Osteoblast (primary cell): ENCODE results near the gene DAP3. TPM values are rescaled to one million over a fixed set of nuclear protein-coding genes. Genes with fewer than 3 reads are reported as not detected.
"Not testable (repeated sequence)": the region's sequence is repeated elsewhere in the genome, so short reads cannot be mapped to it uniquely, and the experiment has no call there.

Source experiments
- DNase-seq: peaks from one replicate; pipeline ENCODE4 v3.0.0; 2011; ENCODE audit warnings: low spot score, mixed read lengths; ENCODE audit not compliant: insufficient read length; ENCODE audit errors: missing footprints
- H2AFZ ChIP-seq: 2 replicates; pipeline ENCODE4 v1.6.0; 2011; ENCODE audit warnings: mild to moderate bottlenecking, low read length
- H3K27ac ChIP-seq: 2 replicates; pipeline ENCODE4 v1.5.1; 2011; ENCODE audit warnings: mild to moderate bottlenecking, low read depth, low read length, moderate library complexity
- H3K27me3 ChIP-seq: 2 replicates; pipeline ENCODE4 v1.6.0; 2012; ENCODE audit warnings: mild to moderate bottlenecking, control low read depth, inconsistent platforms, low read length, moderate library complexity; ENCODE audit not compliant: insufficient read depth
- H3K36me3 ChIP-seq: 2 replicates; pipeline ENCODE4 v1.5.1; 2011; ENCODE audit warnings: mild to moderate bottlenecking, low read length, control low read depth, moderate library complexity; ENCODE audit not compliant: insufficient read depth
- H3K4me1 ChIP-seq: 2 replicates; pipeline ENCODE4 v1.5.1; 2011; ENCODE audit warnings: mild to moderate bottlenecking, low read length, control low read depth, moderate library complexity; ENCODE audit not compliant: insufficient read depth
- H3K4me2 ChIP-seq: 2 replicates; pipeline ENCODE4 v1.6.0; 2011; ENCODE audit warnings: mild to moderate bottlenecking, low read length; ENCODE audit not compliant: insufficient read depth
- H3K4me3 ChIP-seq: fragments of 200-600 bp; sonication (generic); 3 replicates; pipeline ENCODE4 v1.5.1; 2012; ENCODE audit warnings: mild to moderate bottlenecking, low read length, inconsistent platforms; ENCODE audit not compliant: insufficient read depth
- H3K79me2 ChIP-seq: 2 replicates; pipeline ENCODE4 v1.6.0; 2012; ENCODE audit warnings: mild to moderate bottlenecking, low read length, control low read depth, inconsistent platforms; ENCODE audit not compliant: insufficient read depth
- H3K9me3 ChIP-seq: 2 replicates; pipeline ENCODE4 v1.5.1; 2011; ENCODE audit warnings: low read depth, low read length, control low read depth
- H4K20me1 ChIP-seq: 2 replicates; pipeline ENCODE4 v1.6.0; 2012; ENCODE audit warnings: mild to moderate bottlenecking, low read length, control low read depth; ENCODE audit not compliant: insufficient read depth
- total RNA-seq: library from RNA; depleted of rRNA; stranded (reverse); fragments of >200 nt; gene quantifications from 2 replicates; pipeline ENCODE4 v1.2.3, GENCODE V29; 2012
- TF ChIP-seq, protein P1 (sequence below): IDR thresholded peaks from 2 replicates; pipeline ENCODE4 v1.5.1; 2011; ENCODE audit warnings: mild to moderate bottlenecking, low read depth, low read length, moderate library complexity; ENCODE audit errors: extremely low read depth

Gene DAP3
- total RNA-seq, result 73.1 and 82.2 TPM in 2 replicates

DNA sequence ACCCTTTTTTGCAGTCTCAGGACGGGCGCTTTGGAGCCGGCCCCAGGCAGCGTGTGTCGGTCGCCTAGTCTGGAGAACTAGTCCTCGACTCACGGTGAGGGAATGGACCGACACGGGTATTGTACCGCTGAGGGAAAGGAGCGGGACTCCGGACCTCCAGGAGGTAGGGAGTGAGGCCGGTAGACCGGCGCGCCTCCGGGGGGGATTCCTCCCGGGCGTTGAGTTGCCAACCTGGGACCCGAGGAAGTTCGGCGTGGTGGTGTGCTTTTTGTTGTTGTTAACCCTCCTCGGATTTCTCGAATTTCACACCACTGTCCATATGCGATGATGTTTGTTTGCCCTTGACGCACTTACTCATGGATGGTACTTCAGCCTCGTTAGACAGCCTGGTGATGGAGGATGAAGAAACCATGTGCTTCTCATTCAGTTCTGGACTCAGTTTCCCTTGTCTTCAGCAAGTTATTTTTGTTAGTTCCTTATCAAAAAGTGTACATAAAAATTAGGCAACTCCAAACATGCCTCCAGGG is at the start of gene DAP3:
TSS of gene DAP3 (plus strand) at position 11 of the 527 bp plus-strand sequence. CDS start 20,689 bp downstream, outside the sequence.
- H2AFZ ChIP-seq, result peak within 1 kb of the TSS; percentile 97
- peaks cover 91% of the 10 kb centered on the region for H3K79me2 ChIP-seq
- H3K9me3 ChIP-seq, H3K27me3 ChIP-seq: not testable (repeated sequence)
- peak within 1 kb of the TSS; percentile 99 for H3K27ac ChIP-seq
- H4K20me1 ChIP-seq, result peaks cover 27% of the 10 kb centered on the region
- peaks cover 22% of the 10 kb centered on the region for H3K36me3 ChIP-seq
- DNase-seq, result peak; percentile 95
- peaks cover 16% of the 10 kb centered on the region for H3K4me1 ChIP-seq
- H3K4me2 ChIP-seq, result peak within 1 kb of the TSS; percentile 87
- peak within 1 kb of the TSS; percentile 98 for H3K4me3 ChIP-seq

DNA sequence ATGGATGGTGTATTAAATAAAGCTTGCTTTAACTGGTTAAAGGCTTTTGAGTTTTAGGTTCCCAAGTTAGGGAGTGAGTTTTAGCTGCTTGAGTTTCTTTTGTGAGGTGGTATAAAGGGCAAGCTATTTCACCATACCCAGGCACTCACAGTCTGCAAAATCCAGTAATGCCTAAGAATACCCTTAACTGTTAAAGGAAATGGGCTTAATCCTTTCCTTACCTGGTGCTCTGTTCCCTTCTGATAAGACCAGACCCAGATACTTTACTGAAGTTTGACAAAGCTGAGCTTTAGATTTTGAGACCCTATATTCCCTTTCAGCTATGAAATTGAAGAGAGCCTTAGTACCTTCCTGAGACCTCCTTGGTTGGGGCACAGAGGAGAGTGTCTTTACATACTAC is 48.5 kb upstream of the DAP3 start:
- Histone ChIP-seq H3K27me3 (no peaks in the 10 kb centered on the region), H2AFZ (no peak overlapping the region), H3K9me3 (peaks cover 4% of the 10 kb centered on the region), H3K4me3 (no peak overlapping the region), H3K27ac (no peak overlapping the region), H4K20me1 (no peaks in the 10 kb centered on the region), H3K36me3 (no peaks in the 10 kb centered on the region), H3K79me2 (no peaks in the 10 kb centered on the region), H3K4me1 (peaks cover 6% of the 10 kb centered on the region), H3K4me2 (no peak overlapping the region)
- no peak for DNase-seq
- TF ChIP-seq, protein P1, sequence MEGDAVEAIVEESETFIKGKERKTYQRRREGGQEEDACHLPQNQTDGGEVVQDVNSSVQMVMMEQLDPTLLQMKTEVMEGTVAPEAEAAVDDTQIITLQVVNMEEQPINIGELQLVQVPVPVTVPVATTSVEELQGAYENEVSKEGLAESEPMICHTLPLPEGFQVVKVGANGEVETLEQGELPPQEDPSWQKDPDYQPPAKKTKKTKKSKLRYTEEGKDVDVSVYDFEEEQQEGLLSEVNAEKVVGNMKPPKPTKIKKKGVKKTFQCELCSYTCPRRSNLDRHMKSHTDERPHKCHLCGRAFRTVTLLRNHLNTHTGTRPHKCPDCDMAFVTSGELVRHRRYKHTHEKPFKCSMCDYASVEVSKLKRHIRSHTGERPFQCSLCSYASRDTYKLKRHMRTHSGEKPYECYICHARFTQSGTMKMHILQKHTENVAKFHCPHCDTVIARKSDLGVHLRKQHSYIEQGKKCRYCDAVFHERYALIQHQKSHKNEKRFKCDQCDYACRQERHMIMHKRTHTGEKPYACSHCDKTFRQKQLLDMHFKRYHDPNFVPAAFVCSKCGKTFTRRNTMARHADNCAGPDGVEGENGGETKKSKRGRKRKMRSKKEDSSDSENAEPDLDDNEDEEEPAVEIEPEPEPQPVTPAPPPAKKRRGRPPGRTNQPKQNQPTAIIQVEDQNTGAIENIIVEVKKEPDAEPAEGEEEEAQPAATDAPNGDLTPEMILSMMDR, result no peak

DNA sequence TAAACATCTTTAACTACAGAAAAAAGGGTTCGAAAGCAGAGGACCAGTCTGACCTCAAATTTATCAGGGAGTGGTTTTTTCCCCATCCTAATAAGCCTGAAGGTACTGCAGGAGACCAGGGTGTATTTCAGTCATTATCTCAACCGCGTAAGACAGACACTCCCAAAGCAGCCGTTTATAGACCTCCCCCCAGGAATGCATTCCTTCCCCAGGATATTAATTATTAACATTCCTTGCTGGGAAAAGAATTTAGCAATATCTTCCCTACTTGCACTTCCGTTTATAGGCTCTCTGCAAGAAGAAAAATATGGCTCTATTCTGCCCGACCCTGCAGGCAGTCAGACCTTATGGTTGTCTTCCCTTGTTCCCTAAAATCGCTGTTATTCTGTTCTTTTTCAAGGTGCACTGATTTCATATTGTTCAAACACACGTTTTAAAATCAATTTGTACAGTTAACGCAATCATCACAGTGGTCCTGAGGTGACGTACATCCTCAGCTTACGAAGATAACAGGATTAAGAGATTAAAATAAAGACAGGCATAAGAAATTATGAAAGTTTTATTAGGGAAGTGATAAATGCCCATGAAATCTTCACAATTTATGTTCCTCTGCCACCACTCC is 46.2 kb upstream of the DAP3 start:
- peaks cover 18% of the 10 kb centered on the region for H3K4me1 ChIP-seq
- not testable (repeated sequence) for H3K27ac ChIP-seq, DNase-seq

DNA sequence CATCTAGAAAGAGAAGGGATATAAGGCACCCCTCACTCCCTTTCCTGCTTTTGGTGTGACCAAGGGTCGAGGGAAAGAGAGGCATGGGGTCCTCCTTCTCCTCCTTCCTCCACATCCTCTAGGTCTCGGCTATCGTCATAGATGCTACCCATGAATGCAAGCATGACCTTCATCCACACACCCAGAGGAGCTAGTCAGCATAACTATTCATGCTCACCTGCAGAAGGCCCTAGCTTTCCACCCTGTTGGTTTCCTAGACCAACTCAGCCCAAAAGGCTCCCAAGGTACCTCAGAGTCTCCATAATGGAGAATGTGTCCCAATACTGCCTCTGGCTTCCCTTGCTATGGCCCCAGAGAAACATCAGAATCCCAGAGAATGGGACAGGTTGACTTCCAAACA is 45.7 kb upstream of the DAP3 start:
- no peak overlapping the region for H3K4me3 ChIP-seq
- H3K9me3 ChIP-seq, result peaks cover 4% of the 10 kb centered on the region
- H3K79me2 ChIP-seq, result peaks cover 3% of the 10 kb centered on the region
- TF ChIP-seq, protein P1, result no peak
- no peak overlapping the region for H2AFZ ChIP-seq
- no peaks in the 10 kb centered on the region for H3K36me3 ChIP-seq
- H3K4me1 ChIP-seq, result peaks cover 21% of the 10 kb centered on the region
- no peaks in the 10 kb centered on the region for H4K20me1 ChIP-seq
- no peak for DNase-seq
- no peak overlapping the region for H3K4me2 ChIP-seq
- H3K27ac ChIP-seq, result no peak overlapping the region
- no peaks in the 10 kb centered on the region for H3K27me3 ChIP-seq

More for the DNA sequence above, 46.2 kb upstream of the DAP3 start:
- not testable (repeated sequence) for H3K9me3 ChIP-seq, H3K4me3 ChIP-seq, H3K79me2 ChIP-seq, H3K36me3 ChIP-seq, H4K20me1 ChIP-seq, H3K27me3 ChIP-seq, H3K4me2 ChIP-seq, H2AFZ ChIP-seq

DNA sequence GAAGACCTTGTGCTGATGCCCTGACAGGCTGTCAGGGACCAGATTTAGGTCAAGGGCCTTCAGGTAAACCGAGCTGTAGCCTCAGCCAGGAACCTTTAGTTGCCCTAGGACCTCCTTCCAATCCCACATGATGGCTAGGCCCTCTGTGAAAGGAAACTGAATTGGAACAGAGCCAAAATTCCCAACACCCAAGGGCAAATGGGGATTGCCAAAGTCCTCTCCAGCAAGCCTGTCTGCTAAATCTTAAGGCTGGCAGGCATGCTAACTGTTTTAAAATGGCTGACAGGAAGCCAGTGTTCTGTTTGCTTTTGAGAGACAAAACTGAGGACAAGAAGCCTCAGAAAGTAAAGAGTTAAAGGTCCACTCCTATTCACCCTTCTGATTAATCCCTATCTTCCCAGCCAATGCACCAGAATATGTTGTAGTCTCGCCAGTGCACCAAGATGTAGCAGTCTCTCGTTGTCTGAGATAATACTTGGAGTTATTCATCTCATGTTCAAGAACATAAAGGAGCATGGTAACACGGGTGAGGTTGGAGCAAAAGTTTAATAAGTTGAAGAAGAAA is 43.8 kb upstream of the DAP3 start:
- DNase-seq, result peak; percentile 34
- H3K79me2 ChIP-seq, result peaks cover 3% of the 10 kb centered on the region
- H3K27ac ChIP-seq, result peak overlapping the region; percentile 24
- H3K27me3 ChIP-seq, result no peaks in the 10 kb centered on the region
- peaks cover 27% of the 10 kb centered on the region for H3K4me1 ChIP-seq
- TF ChIP-seq, protein P1, result no peak
- H3K4me3 ChIP-seq, result no peak overlapping the region
- peak overlapping the region; percentile 58 for H3K4me2 ChIP-seq
- peak overlapping the region; percentile 74 for H2AFZ ChIP-seq
- H3K9me3 ChIP-seq, result peaks cover 4% of the 10 kb centered on the region
- no peaks in the 10 kb centered on the region for H4K20me1 ChIP-seq
- H3K36me3 ChIP-seq, result no peaks in the 10 kb centered on the region
